GM18909 (cell line): ENCODE results near the gene ARHGEF17.

Experiments used
- ATAC-seq: cut with Tn5 transposase; IDR thresholded peaks from one replicate; pipeline ENCODE4 v1.9.1; 2021; ENCODE audit warnings: mild to moderate bottlenecking; ENCODE audit not compliant: unreplicated experiment, poor library complexity

Gene ARHGEF17

DNA sequence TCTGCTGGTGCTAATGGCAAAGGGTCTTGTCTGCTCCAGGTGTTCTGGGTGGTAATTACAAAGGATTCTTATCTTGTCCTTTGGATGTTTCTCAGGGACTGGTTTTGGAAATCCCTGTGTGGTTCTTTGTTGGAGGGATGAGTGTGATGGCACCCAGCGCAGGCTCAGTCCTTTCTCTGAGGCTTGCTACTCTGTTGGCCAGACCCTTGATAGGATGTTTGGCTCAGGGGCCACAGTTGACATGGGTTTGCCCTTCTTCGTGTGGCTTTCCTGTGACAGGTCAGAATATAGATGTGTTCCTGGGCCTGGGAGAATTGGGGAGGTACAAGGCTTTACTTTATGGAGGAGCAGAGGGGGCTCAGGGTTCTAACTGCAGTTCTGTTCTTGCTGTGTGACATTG lies 4.0 kb downstream of the ARHGEF17 start:
- no peak for ATAC-seq

DNA sequence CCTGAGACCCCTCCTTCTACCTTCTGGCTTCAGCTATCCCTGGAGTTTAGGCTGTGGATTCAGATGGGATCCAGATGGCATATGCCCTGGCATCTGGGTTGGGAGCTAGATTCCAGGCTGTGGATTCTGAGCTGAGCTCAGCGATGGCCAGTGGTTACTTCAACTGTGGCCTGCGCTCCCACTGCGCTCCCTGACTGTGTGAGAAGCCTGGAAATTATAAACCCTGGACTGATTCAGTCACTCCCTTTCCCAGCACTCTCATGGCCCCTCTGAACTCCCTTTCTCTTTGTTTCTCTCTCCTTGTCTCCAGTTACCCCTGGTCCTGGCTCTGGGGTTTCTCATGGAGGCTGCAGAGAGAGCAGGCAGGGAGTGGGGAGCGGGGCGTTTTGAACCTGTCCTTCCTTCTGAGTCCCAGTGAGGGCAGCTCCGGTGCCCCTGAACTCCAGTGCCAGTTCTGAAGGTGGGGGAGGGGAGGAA lies 4.8 kb downstream of the ARHGEF17 start:
- no peak for ATAC-seq

DNA sequence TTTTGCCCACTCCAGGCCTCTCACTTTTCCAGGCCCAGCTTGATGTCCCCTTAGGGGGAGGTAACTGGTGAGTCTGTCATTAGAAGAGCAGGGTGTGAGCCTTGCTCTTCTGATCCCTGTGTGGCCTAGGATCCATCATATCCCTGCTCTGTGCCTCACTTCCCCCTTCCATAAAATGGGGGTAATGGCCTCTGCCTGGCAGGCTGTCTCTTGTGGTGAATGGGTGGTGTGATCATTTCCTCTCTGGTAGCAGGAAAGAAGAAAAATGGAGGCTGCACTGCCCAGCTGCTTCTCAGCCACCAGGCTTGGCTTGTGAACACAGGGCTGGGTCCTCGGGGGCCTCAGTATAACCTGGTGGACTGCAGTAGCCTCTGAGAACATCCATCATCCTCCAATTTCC lies 5.6 kb downstream of the ARHGEF17 start:
- no peak for ATAC-seq

DNA sequence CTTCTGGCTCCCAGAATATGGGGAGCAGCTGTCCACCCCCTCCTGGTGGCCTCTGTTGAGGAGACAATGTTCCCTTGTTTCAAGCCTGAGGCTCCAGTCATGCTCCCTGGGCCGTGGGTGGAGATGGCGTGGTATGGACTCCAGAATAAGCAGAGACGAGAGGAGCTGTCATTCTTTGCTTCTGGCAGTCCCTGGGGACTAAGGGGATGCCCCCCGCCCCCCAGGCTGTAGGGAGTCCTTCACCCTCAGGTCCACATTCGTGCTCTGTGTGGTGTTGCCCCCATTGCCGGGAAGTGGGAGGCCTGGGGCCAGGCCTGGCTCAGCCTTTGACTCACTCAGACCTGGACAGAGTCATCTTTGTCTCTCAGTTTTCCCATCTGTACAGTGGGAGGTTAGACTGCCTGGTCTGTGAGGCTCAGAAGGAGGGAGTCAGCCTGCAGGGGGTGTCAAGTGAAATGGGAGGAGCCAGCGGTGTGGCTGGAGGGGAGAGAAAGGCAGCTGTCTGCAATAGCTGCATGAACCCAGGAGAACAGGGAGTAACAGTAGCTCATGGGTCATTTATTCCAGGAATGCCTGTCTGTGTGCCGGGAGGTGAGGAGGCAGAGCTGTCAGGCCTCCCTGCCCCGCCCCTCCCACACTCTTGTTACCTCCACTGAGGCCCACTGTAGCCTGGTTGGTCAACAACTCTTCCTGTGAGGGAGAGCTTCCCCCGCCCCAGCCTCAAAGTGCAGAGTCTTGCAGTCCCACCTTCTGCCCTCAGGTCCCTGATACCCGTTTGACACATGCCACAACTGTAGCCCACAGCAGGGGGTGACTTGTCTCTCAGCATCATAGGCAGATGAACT lies 6.3 kb downstream of the ARHGEF17 start:
- no peak for ATAC-seq

DNA sequence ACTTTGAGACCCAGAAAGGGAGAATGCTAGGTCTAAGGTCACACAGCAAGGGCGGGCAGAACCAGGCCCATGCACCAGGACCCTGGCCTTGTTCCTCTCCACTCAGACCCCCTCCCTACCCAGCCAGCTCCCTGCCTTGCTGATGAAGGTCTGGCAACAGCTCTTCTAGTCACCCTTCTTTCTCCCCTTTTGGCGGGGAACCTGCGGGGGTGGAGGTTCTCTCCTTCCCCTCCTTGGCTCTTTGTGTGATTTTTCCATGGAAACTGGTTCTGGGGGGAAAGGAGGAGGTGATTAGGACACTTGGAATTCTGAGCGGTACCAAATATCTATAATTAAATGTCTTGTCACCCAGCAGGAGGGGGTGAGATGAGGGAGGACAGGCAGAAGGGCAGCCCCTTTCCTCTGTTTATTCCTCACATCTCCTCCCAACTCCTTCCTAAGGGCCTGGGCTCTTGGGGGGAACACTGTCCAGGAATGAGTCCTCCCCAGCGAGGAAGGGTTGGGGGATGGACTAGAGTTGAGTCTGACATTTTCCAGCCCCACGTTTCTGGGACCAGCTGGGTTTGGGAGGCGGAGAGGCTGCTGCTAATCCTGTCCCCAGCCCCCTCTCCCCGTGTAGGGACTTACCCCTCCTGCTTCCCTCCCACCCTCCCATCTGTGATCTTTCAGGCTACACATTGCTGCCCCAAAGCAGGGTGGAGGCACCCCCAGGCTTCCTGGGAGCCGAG lies 7.4 kb downstream of the ARHGEF17 start:
- no peak for ATAC-seq

DNA sequence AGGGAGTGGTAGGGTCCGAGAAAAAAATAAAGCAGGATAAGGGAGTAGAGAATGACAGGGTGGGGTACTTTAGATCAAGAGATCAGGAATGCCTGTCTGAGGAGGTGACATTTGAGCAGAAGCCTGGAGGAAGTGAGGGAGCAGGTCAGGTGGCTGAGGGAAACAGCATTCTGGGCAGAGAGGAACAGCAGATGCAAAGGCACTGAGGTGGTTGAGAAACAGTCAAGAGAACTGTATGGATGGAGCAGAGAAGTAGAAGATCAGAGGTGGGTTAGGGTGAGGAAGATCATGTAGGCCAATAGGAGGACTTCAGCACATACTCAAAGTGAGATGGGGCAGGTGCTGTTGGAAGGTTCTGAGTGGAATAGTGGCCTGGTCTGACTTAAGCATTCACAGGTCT lies 8.3 kb downstream of the ARHGEF17 start:
- ATAC-seq, result no peak

DNA sequence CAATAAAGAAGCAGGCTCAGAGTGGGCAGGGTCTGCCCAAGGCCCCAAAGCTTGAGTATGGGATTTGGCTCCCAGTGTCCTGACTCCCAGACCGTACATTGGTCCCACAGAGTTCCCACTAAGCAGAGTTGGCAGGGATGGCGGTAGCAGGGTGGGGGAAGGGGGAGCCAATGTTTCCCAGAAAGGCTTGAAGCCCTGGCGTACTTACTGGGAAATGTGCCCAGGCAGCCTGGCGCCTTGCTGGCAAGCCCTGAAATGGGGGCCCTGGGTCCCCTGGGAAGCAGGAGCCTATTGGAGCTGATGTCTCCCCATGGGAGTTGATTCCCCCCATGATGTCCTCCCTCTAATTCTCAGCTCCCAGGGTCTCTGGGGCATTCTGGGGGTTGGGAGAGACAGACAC lies 9.3 kb downstream of the ARHGEF17 start:
- ATAC-seq, result no peak

DNA sequence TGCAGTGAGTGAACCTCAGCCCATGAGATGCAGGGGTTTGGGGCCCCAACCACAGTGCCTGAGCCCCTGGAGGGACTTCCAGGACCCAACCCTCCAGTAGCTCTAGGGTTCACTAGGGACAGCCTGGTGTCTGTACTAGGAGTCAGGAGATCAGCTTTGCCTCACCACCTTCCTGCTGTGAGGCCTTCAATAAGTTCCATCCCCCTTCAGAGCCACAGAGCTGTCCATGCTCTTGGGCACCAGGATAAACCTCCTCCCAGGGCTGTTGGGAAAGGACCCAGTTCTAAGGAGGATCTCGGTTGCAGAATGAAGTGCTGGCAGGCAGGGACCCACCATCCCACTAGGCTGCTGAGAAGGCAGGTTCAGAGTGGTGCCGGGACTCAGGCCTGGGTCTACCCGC lies 9.7 kb downstream of the ARHGEF17 start:
- no peak for ATAC-seq

DNA sequence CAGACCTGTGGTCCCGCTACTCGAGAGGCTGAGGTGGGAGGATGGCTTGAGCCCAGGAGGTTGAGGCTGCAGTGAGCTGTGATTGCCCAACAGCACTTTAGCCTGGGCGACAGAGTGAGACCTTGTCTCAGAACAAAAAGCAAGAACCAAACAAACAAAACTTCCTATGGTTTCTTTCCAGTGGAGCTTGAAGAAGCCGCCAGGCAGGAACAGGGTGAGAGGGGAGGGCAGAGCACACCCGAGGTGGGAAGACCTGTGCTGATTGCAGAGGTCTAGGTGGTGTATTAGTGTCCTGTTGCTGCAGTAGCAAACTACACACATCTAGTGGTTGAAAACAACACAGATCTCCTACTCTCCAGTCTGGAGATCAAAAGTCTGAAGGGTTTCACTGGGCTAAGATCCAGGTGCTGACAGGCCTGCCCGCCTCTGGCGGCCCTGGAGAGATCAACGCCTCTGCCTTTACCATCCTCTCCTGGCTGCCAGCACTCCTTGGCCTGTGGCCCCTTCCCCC lies 10.5 kb downstream of the ARHGEF17 start:
- no peak for ATAC-seq

DNA sequence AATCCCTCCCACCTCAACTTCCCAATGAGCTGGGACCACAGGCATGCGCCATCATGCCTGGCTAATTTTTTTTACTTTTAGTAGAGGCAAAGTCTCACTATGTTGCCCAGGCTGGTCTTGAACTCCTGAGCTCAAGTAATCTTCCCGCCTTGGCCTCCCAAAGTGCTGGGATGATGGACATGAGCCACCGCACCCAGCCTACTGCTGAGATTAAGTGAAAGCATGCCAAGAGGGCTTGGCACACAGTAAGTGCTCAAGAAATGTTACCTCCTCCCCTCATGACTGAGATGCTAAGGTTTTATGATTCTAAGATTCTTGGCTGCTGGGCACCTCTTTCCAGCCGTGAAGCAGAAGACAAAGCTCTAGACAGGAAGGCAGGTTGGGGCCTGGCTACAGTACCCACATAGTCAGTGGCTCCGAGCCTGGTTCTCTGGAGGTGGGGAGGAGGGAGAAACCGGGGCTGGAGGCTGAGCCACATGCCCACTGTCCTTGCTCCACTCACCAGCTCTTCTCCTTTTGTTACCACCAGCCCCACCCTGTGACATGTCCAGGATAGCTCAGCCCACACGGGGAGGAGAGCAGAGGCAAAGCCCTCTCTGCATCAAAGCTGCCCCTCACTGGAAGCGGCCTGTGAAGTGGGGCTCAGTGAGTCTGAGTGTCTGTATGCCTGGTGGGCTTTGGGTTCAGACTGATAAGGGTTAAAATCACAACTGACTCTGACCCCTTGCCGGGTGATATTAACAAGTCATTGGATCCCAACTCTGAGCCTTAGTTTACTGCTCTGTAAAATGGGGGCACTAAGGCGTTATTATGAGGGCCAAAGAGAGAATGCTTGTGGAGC lies 12.9 kb downstream of the ARHGEF17 start:
- no peak for ATAC-seq

DNA sequence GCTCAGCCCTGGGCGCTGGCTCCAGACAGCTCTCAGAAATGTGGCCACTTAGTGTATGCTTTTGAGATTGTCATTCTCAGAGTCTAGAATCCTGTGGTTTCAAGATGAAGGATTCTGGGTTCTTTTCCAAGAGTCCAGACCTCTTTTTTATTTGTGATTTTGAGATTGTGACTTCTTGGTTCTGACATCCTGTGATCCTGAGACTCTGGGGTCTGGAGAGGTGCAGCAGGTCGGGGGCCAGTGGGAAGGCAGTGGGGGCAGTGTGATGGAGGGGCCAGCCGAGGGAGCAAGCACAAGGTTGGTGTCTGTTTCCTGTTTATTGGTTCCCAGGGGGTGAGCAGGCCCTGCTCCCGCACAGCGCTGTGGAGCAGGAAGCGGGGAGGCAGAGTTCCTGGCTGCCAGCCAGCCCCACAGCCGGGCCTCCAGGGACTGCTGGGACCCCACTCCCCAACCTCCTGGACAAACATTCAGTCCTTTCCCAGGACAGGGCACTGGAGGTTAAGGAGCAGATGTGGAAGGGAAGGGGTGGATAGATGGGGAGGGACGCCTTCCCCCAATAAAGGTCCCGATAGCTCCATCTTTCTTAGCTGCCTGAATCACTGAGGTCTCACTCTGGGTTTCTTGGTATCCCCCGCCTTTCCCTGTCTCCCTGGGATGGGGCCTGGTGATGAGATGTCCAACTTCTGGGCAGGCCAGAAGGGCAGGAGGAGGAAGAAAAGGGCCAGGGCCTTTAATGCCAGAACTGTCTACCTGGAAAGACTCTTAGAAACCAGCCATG lies 13.7 kb downstream of the ARHGEF17 start:
- no peak for ATAC-seq

DNA sequence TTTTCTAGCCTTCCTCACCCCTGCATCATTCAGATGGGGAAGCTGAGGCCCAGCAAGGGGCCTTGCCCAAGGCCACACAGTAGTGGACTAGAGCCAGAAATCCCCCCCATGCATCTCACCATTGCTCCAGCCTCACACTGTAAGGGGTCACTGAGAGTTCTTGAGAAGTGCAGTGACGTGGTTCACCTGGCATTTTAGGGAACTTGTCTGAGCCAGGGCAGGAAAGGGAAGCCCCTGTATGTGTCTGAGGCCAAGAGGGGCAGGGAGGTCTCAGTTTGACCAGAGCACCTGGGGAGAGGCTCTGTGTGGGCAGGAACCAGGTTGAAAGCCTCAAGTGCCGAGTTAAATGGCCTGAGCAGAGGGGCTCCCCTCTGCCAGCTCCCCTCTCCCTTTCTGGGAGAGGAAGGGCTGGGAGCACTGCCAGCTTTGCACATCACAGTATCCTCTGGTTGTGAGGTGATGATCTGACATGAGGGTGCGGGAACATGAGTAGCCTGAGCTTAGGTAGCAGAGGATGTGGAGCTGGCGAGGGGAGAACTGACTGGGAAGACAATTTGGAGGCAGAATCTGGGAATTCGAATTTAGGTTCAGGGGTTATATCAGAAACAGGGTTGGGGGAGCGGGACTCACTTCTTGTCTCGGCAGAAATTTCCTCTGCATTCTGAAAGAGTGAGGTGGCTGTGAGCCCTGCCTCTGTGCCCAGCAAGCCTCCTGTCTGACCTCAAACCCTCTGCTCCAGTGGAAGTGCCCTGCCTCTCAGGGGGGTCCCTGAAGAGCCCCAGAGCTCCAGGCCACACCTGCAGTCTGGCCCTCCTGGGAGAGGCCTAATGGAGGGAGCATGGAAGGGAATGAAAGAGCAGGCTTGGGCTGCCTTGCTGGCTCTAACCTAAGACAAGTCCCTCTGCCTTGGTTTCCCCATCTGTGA lies 14.6 kb downstream of the ARHGEF17 start:
- no peak for ATAC-seq

DNA sequence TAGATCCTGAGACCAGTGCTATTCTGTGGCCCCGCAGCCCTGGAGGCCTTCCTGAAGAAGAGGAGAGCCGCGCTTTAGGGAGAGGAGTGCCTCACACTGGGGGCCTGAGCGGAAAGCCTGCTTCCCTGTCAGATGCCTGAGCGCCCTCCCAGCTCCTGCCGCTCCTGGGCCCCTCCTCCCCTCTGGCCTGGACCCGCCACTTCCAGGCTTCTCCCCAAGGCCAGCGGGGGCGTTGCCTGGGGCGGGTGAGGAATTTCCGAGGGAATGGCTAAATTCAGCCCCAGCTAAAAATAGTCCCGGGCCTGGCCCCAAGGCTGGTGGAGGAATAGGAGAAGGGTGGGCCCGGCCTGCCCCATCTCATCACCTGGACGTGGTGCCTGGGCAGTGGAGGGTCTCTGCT lies 15.4 kb downstream of the ARHGEF17 start:
- no peak for ATAC-seq

DNA sequence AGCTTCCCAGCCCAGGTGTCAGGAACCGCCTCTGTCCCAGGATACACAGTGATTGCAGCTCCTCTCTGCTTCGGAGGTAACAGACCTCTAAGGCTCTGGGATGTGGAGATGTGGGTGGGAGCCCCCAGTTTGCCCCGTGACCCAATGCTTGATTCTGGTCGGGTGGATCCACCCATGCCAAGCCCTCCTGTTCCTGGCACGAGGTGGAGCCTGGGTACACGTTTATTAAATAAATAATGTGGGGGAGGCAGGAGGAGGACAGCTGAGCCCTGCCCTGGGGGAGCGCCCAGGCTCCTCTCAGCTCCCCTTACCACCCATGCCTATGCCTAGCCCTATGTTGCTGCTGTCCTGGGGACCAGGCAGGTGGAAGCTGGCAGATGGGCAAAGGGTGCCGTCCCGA lies 16.0 kb downstream of the ARHGEF17 start:
- ATAC-seq, result no peak

DNA sequence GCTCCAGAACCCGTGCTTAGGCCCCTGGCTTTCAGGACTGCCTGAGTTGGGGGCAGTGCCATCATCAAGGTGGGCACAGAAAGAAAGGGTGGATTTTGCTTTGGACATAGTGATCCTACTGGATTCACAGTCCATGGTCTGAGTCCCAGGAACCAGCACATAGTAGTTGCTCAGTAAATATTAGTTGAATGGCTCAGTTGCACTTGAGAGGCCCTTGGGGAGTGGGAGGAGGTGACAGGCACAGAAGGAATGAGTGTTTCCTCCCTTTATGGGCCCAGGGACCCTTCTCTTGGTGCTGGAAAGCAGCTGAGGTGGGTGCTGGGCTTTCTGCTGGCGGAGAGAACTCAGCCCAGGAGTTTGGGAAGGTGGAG lies 16.6 kb downstream of the ARHGEF17 start:
- peak; percentile 11 for ATAC-seq

DNA sequence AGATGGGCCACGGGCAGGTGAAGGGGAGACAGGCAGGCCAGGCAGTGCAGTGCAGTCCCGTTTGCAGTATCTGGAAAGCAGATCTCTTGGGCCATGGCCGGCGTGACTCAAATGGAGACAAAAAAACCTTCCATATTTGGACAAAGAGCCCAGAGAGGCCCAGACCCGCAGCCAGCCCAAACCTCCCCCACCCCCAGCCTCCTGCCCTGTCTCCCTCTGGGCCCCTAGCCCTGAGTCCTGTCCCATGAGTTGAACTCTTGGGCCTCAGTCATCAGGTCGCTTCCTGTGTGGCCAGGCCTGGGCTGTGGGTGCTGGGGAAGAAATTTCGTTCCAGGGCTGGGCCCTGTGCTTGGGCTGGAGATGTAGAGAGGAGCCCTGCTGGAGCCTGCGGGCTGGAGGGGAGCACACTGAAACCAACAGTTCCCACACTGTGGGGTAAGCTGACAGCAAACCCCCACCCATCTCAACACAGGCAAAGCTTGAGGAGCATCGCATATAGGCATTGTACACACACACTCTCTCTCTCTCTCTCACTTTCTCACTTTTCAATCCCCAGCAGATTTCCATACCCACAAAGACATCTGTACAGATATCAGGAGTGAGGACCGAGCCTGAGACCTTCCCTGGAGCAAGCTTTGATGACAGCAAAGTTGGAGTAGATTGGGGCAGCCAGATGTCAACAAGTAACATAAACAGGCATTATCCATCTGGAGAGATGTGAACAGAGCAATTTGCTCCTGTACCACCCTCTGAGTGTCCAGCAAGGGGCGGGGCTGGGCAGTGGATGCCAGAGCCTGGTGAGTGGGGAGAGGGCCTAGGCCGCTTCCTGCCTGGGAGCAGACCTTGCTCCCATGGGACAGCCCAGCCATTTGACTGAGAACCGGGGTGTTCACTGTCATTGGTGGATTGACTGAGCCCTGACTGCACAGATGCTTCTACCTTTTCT lies 17.2 kb downstream of the ARHGEF17 start:
- ATAC-seq, result peak; percentile 73

DNA sequence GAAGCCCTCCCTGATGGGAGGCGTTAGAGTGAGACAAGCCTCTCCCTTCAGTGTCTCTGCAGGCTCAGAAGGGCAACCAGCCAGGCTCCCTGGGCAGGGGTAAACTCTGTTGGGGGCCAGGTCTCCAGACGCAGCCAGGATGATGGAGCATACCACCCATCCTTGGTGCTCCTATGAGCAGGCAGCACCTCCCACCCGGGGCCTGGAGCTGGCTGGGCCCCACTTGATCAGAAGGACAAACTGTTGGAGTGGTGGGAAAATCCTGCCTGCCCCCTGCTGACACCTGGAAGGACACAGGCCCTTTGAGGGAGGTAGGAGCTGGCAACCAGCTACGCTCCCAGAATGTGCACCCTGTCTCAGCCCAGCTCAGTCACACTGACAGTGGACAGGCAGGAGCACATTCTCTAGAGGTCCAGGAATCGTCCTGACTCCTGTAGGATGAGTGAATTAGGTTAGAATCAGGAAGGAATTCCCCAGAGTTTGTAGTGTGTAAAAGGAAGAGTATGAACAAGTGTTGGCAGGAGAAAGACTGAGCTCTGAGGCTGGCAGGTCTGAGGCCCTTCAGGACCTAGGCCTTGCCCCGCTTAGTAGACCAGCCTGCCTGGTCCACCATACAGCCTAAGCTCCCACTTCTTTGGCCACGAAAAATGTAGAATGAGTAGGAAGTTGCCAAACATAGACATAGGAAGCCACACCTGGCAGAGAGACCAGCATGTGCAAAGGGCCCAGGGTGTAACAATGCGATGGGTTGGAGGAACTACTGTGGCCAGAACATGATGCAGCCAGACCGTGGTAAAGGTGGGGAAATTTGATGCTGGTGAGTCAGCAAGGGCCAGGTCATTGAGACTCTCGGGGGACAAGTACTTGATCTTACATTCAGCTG lies 19.1 kb downstream of the ARHGEF17 start:
- no peak for ATAC-seq
